Smooth muscle cell (in vitro differentiated cells): Measurements from ENCODE around the gene DAPL1. TPM values are rescaled to one million over a fixed set of nuclear protein-coding genes. Genes with fewer than 3 reads are reported as not detected.

Experiments
- DNase-seq: peaks from one replicate; lab custom pipeline; 2025; ENCODE audit not compliant: unreplicated experiment; lab: John Stamatoyannopoulos, UW
- H2AFZ ChIP-seq: fragments of 200-600 bp; sonication (generic); 2 replicates; pipeline ENCODE4 v1.6.0; 2016; ENCODE audit warnings: antibody characterized with exemption, low read depth, mild to moderate bottlenecking
- H3F3A ChIP-seq: fragments of 200-600 bp; sonication (generic); 2 replicates; pipeline ENCODE4 v1.6.0; 2017; ENCODE audit warnings: antibody characterized with exemption, low read depth
- H3K27ac ChIP-seq: fragments of 200-600 bp; sonication (generic); 2 replicates; pipeline ENCODE4 v1.5.1; 2016; ENCODE audit warnings: low read depth, mild to moderate bottlenecking
- H3K27me3 ChIP-seq: fragments of 200-600 bp; sonication (generic); 2 replicates; pipeline ENCODE4 v1.6.1; 2016; ENCODE audit warnings: low read depth, mild to moderate bottlenecking
- H3K36me3 ChIP-seq: fragments of 200-600 bp; sonication (generic); 2 replicates; pipeline ENCODE4 v1.5.1; 2016; ENCODE audit warnings: low read depth
- H3K4me1 ChIP-seq: fragments of 200-600 bp; sonication (generic); 2 replicates; pipeline ENCODE4 v1.5.1; 2016; ENCODE audit warnings: low read depth
- H3K4me2 ChIP-seq: fragments of 200-600 bp; sonication (generic); 2 replicates; pipeline ENCODE4 v1.6.0; 2016; ENCODE audit warnings: mild to moderate bottlenecking
- H3K4me3 ChIP-seq: fragments of 200-600 bp; sonication (generic); 2 replicates; pipeline ENCODE4 v1.5.1; 2016; ENCODE audit warnings: mild to moderate bottlenecking
- H3K79me2 ChIP-seq: fragments of 200-600 bp; sonication (generic); 2 replicates; pipeline ENCODE4 v1.6.0; 2016; ENCODE audit warnings: low read depth, mild to moderate bottlenecking
- H3K9ac ChIP-seq: fragments of 200-600 bp; sonication (generic); 2 replicates; pipeline ENCODE4 v1.6.0; 2016; ENCODE audit warnings: low read depth
- H3K9me3 ChIP-seq: fragments of 200-600 bp; sonication (generic); replicated peaks from 2 replicates; pipeline ENCODE4 v1.5.1; 2016; ENCODE audit warnings: low read depth
- H4K20me1 ChIP-seq: fragments of 200-600 bp; sonication (generic); 2 replicates; pipeline ENCODE4 v1.6.0; 2016; ENCODE audit warnings: low read depth
- WGBS: methylation state at CpG from one replicate; pipeline ENCODE4 v1.1.7; 2016; ENCODE audit warnings: low lambda C conversion rate; 5-methylcytosine and 5-hydroxymethylcytosine counted together
- polyA plus RNA-seq: library from polyadenylated mRNA; unstranded; fragments of >200 nt; fragmentation: Nextera tagmentation; extraction: Ambion mirVana; gene quantifications from 2 replicates; pipeline ENCODE4 v1.2.1, GENCODE V29; 2016
- total RNA-seq: library from RNA; depleted of rRNA; stranded (reverse); fragments of >200 nt; gene quantifications from 2 replicates; pipeline ENCODE4 v1.2.3, GENCODE V29; 2014
- TF ChIP-seq, protein P1 (sequence below): fragments of 200-600 bp; sonication (generic); IDR thresholded peaks from 2 replicates; pipeline ENCODE4 v1.5.1; 2017; ENCODE audit warnings: borderline replicate concordance, mild to moderate bottlenecking, antibody characterized with exemption; ENCODE audit not compliant: insufficient read depth, poor library complexity, severe bottlenecking

DAPL1 gene
- total and polyA plus RNA-seq, 2 experiments from 2014 or later: not detected

DNA sequence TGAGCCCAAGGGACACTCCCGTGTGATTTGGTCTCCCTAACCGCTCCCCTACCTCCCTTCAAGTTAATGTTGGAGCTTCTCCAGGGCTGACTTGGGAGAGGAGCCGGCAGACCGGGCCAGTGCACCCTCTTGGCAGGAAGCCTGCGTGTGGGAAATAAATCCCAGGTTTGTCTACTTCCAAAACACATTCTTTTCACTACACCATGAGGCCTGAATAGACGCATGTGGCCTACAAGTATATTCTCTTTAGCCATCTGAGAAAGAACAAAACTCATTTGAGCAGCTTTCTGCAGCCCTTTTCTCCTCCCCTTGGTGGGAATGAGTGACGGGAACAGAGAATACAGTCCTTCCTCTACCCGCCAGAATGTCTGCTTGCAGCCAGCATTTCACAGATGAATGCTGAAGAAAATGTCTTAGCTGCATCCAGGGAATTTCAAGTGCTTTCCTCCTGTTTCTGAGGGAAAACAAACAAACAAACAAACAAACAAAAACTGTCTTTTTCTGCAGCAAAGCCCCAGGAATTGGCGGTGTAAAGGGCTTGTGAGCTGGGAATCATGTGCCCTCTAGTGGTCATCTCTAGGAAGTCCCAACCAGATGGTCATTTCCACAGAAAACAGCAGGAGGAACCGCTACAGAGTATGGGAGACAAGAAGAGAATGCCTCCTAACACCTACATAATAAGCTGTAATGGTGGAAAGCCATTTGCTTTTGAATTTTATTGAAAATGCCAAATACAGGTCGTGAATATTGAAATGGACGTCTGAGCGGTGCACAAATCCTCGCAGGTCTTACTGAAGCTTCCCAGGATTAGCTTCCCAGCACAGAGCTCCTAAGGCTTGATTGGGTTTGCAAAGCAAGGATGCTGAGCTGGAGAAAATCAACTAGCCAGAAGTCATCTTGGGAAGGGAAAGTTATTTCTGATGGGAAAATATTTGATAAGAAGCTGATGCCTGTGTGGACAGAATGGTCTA, 41.2 kb upstream of the DAPL1 start:
- Histone ChIP-seq H3K27ac (no peak overlapping the region), H4K20me1 (no peaks in the 10 kb centered on the region), H3K9ac (no peak overlapping the region), H3K36me3 (no peaks in the 10 kb centered on the region), H3K4me3 (peak overlapping the region; percentile 26), H3K4me2 (peak overlapping the region; percentile 71), H3K9me3 (no peaks in the 10 kb centered on the region), H3K27me3 (peaks cover 10% of the 10 kb centered on the region), H2AFZ (peak overlapping the region; percentile 71), H3K79me2 (no peaks in the 10 kb centered on the region), H3K4me1 (peaks cover 5% of the 10 kb centered on the region), H3F3A (no peaks in the 10 kb centered on the region)
- TF ChIP-seq, protein P1, sequence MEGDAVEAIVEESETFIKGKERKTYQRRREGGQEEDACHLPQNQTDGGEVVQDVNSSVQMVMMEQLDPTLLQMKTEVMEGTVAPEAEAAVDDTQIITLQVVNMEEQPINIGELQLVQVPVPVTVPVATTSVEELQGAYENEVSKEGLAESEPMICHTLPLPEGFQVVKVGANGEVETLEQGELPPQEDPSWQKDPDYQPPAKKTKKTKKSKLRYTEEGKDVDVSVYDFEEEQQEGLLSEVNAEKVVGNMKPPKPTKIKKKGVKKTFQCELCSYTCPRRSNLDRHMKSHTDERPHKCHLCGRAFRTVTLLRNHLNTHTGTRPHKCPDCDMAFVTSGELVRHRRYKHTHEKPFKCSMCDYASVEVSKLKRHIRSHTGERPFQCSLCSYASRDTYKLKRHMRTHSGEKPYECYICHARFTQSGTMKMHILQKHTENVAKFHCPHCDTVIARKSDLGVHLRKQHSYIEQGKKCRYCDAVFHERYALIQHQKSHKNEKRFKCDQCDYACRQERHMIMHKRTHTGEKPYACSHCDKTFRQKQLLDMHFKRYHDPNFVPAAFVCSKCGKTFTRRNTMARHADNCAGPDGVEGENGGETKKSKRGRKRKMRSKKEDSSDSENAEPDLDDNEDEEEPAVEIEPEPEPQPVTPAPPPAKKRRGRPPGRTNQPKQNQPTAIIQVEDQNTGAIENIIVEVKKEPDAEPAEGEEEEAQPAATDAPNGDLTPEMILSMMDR: peak; percentile 92
- no peak for DNase-seq
- 43% methylated on average over 14 of the region's 14 CpGs for WGBS

GRCh38 chr2:158755310-158756087, 39.6 kb upstream of the DAPL1 start:
- Histone ChIP-seq H3K9me3 (no peaks in the 10 kb centered on the region), H4K20me1 (no peaks in the 10 kb centered on the region), H3K4me1 (peaks cover 5% of the 10 kb centered on the region), H3F3A (no peaks in the 10 kb centered on the region), H3K4me2 (no peak overlapping the region), H3K36me3 (no peaks in the 10 kb centered on the region), H3K9ac (no peak overlapping the region), H2AFZ (no peak overlapping the region), H3K27ac (no peak overlapping the region), H3K79me2 (no peaks in the 10 kb centered on the region), H3K4me3 (no peak overlapping the region), H3K27me3 (no peaks in the 10 kb centered on the region)
- TF ChIP-seq, protein P1: peak; percentile 34
- DNase-seq: no peak
- 64% methylated on average over 7 of the region's 8 CpGs for WGBS

- H3K4me3 ChIP-seq: no peak overlapping the region
- H3K4me1 ChIP-seq: peaks cover 7% of the 10 kb centered on the region
- no peaks in the 10 kb centered on the region for H3K9me3 ChIP-seq
- no peak overlapping the region for H2AFZ ChIP-seq
- WGBS: 73% methylated on average over 8 of the region's 8 CpGs
- peak overlapping the region; percentile 75 for H3K27ac ChIP-seq
- H3K9ac ChIP-seq: peak overlapping the region; percentile 31
- H4K20me1 ChIP-seq: no peaks in the 10 kb centered on the region
- no peak for DNase-seq
- H3K4me2 ChIP-seq: no peak overlapping the region
- no peaks in the 10 kb centered on the region for H3K79me2 ChIP-seq
- H3F3A ChIP-seq: no peaks in the 10 kb centered on the region
- no peaks in the 10 kb centered on the region for H3K36me3 ChIP-seq
- TF ChIP-seq, protein P1: no peak
- H3K27me3 ChIP-seq: no peaks in the 10 kb centered on the region
Measured at GRCh38 chr2:158756331-158756730, 38.8 kb upstream of the DAPL1 start.
